Stromal cell of bone marrow (primary cell): Measurements from ENCODE around the gene NFILZ.
"Not testable (repeated sequence)": the region's sequence is repeated elsewhere in the genome, so short reads cannot be mapped to it uniquely, and the experiment has no call there.

Experiments
- DNase-seq: peaks from one replicate; pipeline ENCODE4 v3.0.0-alpha.2; 2012; ENCODE audit warnings: low read depth

NFILZ gene

DNA sequence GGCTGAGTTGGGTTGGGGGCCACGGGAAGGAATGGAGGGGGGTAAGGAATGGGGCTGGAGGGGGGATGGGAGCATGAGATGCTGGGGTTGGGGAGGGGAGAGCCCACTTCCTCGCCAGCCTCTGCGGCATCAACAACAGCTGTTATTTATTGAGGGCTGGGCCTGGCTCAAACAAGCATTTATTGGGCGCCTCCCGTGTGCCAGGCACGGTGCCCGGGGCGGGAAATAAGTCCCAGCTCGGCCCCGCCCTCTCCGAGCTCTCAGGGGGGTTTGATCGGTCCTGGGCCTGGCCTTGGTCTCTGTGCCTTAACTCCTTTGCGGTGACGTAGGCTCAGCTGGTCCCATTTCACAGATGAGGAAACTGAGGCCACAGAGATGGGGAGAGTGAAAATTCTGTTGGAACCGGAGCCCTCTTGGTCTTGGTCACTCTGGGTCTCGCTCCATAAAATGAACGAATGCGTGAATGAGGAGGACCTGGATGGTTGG, 19.0 kb upstream of the NFILZ start:
- no peak for DNase-seq

DNA sequence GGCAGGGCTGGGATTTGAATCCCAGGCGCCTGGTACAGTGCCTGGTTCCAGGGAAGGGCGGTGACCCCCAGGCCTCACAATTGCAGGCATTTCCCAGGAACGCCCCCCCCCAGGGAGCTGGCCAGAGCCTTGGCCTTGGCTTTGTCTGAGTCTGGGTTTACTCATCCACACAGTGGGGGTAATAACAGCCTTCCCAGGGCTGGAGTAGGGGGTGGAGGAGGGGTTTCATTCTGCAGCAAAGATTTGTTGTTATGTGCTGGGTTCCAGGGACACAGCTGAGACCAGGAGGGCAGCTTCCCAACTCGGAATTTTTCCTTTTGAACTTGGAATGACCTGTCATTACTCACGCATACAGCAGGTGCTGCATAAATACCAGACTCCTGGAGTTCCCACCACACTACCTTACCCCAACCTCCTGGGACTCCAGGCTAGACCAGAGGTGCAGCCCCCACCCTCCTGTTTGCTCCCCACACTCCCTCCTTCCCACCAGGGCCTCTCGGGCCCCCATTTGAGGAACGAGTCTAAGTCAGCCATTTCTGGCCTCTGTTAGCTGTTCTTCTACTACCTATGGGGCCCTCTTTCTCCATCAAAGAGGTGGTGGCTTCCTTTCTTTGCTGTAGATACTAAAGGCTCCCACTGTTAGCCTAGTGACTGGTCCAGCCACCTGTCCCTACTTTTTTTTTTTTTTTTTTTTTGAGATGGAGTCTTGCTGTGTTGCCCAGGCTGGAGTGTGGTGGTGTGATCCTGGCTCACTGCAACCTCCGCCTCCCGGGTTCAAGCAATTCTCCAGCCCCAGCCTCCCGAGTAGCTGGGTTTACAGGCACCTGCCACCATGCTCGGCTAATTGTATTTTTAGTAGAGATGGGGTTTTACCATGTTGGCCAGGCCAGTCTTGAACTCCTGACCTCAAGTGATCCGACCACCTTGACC, 18.3 kb upstream of the NFILZ start:
- DNase-seq, result peak; percentile 78

DNA sequence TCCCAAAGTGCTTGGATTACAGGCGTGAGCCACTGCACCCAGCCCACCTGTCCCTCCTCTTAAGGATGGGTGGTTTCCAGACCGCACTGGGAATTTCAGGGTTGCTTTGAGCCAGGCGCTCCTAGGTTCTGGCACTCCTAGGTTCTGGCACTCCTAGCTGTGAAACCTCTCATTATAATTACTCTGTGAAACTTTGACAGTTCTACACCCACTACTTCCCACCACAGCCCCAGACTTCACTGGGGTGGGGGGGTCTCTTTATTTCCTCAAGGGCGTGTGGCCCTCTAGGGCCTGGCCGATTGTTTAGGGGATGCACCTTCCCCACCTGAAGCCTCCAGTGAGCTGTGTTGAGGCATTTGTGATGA, 17.6 kb upstream of the NFILZ start:
- DNase-seq, result no peak

DNA sequence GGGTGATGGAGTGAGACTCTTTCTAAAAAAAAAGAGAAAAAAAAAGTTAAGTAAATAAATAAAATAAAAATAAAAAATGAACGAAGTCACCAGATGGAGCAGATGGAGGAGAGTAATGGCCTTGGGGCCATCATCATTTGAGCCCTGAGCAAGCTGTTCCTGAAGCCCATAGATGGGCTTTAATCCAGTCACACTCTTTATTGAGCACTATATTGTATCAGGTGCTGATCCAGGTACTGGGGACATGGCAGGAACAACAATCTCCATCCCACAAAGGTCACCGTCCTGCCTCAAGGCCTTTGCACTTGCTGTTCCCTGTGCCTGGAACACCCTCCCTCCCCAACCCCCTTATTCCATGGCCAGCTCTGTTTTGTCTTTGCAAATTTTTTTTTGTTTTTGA, 16.0 kb upstream of the NFILZ start:
- no peak for DNase-seq

DNA sequence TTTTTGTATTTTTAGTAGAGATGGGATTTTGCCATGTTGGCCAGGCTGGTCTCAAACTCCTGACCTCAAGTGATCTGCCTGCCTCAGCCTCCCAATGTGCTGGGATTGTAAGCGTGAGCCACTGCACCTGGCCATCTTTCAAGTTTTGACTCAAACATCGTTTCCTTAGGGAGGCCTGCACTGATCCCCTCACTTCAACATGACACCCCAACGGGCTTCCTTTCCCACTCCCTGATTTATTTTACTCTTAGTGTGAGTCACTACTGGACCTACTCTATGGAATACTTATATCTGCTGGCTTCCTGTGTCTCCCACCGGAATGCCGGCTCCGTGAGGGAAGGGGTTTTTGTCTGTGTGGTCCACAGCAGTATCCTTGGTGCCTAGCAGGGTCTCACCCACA, 15.4 kb upstream of the NFILZ start:
- DNase-seq, result peak; percentile 18

DNA sequence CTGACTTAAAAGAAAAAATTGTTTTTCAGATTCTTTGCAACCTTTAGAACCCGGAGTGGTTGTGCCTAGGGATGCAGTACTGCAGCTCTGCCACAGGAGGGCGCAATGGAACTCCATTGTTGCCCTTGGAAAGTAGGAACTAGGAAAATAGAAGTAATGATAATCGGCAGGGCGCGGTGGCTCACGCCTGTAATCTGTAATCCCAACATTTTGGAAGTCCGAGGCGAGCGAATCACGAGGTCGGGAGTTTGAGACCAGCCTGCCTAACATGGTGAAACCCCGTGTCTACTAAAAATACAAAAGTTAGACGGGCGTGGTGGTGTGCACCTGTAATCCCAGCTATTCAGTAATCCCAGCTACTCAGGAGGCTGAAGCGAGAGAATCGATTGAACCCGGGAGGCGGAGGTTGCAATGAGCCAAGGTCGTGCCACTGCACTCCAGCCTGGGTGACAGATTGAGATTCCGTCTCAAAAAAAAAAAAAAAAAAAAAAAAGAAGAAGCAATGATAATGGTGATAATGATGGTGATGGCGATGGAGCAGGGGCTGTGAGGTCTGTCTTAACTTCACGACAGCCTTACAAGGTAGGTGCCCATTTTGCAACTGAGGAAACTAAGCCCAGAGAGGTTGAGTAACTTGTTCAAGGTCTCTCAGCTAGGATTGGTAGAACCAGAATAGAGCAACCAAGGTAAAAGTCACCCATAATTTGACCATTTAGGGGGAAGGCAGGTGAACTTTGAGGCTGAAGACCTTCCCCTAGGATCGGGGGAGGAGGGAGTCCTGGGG, 14.4 kb upstream of the NFILZ start:
- DNase-seq, result no peak

DNA sequence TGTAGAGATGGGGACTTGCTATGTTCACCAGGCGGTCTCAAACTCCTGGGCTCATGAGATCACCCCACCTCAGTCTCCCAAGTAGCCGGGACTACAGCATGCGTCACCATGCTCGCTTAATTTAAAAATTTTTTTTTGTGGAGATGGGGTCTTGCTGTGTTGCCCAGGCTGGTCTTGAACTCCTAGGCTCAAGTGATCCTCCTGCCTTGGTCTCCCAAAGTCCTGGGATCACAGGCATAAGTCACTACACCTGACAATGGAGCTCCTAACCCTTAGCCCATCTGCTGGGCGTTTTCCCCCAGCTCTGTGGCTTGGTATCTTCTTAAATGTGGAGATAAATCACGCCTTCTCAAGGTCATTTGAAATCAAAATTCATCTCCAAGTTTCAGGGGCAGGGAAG, 13.6 kb upstream of the NFILZ start:
- no peak for DNase-seq

DNA sequence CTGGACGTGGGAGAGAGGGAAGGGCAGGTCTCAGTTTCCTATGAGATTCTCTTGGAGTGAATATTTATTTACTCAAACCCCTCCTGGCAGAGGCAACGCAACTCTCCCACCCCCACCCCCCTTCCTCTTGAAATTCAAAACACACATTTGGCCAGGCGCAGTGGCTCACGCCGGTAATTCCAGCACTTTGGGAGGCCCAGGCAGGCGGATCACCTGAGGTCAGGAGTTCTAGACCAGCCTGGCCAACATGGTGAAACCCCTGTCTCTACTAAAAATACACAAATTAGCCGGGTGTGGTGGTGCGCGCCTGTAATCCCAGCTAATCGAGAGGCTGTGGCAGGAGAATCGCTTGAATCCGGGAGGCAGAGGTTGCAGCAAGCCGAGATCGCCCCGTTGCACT, 13.1 kb upstream of the NFILZ start:
- DNase-seq, result not testable (repeated sequence)

DNA sequence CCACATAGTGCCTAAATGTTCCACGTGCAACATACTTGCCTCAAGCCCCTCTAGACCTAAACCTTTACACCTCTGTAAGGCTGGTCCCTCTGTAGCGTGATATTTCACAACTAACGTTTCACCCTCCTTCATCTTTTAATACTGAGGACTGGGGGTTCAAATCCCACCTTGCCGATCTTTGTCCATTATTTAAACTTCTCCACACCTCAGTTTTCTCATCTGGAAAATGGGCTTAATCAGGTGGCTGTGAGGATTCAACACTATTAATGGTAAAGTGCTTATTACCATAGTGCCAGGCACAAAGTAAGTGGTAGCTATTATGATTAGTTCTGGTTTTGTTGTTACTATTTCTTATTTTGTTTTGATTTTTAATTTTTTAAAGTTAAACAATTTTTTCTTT, 12.4 kb upstream of the NFILZ start:
- DNase-seq, result no peak

DNA sequence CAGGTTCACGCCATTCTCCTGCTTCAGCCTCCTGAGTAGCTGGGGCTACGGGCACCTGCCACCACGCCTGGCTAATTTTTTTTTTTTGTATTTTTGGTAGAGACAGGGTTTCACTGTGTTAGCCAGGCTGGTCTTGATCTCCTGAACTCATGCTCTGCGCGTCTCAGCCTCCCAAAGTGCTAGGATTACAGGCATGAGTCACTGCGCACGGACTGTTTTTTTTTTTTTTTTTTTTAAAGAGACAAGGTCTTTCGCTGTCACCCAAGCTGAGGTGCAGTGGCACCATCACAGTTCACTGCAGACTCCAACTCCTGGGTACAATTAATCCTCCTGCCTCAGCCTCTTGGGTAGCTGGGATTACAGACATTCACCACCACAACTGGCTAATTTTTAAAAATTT, 11.7 kb upstream of the NFILZ start:
- no peak for DNase-seq

DNA sequence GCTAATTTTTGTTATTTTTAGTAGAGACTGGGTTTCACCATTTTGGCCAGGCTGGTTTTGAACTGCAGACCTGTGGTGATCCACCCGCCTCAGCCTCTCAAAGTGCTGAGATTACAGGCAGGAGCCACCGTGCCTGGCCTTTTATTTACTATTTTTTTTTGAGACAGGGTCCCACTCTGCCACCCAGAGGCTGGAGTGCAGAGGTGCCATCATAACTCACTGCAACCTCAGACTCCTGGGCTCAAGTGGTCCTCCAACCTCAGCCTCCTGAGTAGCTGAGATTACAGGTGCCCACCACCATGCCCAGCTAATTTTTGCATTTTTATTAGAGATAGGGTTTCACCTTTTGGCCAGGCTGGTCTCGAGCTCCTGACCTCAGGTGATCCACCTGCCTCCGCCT, 7.5 kb upstream of the NFILZ start:
- not testable (repeated sequence) for DNase-seq

DNA sequence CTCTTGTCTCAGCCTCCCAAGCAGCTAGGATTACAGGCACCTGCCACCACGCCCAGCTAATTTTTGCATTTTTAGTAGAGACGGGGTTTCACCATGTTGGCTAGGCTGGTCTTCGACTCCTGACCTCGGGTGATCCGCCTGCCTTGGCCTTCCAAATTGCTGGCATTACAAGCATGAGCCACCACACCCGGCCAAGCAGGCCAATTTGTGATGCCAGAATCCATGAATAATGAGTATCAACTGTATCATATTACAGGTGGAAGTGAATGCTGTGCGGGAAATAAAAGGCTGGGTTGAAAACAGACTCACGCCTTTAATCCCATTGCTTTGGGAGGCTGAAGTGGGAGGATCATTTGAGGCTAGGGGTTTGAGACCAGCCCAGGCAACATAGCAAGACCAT, 3.6 kb upstream of the NFILZ start:
- DNase-seq, result no peak

DNA sequence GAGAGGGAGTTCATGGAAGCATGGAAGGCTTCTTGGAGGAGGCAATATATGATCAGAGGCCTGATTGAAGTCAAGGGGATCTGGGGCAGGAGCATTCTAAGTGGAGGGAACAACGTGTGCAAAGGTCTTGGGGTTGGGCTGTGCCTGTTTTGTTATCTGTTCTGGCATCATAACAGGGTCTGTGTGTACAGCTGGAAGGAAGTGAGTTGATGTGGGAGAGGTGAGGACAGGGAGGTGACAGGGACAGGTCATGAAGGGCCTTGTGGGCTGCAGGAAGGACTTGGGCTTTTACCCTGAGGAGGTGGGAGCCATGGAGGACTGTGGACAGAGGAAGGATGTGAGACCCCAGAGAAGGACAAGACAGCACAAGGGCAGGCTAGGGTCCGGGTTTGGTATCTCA, 1.2 kb upstream of the NFILZ start:
- no peak for DNase-seq

DNA sequence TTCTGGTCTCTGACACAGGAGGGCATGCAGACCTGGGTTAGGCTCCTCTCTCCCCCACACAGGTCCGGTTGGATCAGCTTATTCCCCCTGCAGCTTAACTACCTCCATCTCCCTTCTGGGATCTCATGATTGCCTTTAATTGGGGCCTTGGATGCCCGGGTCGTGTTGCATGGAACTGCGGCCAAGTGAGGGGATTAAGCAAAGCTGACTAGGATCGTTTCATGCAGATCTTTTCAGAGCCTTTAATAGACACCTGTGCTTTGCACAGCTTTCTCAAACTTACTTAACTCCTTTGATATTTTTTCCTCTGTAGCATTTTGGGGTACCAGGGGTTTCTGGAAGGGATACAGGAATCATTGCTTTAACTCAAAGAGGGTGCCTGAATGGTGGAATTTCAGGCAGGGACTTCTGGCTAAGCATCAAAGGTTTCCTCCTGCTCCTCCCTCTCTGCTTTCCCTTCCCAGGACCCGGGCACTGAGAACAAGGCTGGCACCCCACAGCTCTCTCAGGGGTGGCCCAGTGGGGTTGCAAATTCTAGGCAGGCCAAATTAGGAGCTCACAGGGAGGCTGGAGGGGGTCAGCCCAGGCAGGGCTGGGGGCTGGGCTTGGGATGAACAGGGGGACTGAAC, 477 bp downstream of the NFILZ start:
- DNase-seq, result no peak

DNA sequence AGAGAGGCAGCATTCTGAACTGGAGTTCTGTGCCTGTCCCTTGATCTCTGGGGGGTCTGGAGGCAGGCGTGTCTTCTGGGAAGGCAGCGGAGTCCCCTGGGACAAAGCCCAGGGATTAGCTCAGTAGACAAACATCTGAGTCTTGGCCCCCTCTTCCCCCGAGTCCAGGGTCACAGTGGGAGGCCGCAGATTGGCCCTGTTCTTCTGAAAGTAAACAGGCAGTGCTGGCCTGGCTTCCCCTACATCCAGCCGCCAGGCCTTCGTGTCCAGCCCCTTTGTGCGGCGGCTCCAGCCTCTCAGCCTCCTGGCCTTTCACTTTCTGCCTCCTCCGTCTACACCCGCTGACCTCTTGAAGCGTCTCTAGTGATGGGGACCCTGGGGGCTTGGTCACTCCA, 989 bp downstream of the NFILZ start:
- no peak for DNase-seq

DNA sequence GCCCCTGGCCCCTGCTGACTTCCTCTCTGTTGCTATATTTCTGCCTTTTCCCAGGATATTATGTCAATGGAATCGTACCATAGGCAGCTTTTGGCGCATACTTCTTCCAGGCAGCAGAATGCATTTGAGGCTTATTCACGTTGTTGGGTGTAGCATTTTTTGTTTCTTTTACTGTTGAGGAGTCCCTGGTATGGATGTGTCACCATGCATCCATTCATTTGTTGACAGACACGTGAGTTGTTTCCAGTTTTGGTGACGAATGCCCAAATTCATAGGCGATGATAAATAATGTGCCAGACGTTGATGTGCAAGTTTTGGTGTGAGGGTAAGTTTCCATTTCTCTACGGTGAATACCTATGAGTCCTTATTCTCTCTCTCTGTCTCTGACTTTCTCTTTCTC, 5.0 kb downstream of the NFILZ start:
- no peak for DNase-seq

DNA sequence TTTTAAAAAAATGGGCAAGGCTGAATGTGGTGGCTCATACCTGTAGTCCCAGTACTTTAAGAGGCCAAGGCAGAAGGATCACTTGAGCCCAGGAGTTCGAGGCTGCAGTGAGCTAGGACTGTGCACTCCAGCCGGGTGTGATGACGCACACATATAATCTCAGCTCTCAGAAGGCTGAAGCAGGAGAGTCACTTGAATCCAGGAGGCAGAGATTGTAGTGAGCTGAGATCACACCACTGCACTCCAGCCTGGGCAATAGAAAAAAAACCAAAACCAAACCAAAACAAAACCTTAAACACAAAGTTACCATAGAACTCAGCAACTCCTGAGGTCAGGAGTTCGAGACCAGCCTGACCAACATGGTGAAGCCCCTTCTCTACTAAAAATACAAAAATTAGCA, 6.6 kb downstream of the NFILZ start:
- DNase-seq, result not testable (repeated sequence)

DNA sequence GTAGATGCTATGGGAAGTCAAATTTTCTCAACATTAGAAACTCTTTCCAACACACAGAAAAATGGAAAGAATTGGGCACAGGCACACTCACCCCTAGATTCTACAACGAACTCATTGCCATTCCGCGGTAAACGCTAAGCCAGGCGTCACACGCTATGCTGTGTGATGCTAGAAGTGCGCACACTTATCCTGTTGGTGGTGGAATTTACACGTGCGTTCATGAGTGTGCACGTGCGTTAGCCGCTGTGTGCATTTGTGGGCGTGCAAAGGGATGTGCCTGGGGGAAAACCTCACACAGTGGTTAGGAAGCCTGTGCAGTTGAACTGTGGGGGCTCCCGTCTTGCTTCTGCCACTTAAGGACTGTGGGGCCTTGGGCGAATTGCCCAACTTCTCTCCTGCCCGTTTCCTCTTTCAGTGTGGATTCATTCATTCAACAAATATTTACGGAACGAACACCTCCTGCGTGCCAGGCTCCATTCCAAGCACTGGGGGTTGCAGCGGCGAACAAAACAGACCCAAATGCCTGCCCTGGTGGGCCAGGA, 7.7 kb downstream of the NFILZ start:
- no peak for DNase-seq

DNA sequence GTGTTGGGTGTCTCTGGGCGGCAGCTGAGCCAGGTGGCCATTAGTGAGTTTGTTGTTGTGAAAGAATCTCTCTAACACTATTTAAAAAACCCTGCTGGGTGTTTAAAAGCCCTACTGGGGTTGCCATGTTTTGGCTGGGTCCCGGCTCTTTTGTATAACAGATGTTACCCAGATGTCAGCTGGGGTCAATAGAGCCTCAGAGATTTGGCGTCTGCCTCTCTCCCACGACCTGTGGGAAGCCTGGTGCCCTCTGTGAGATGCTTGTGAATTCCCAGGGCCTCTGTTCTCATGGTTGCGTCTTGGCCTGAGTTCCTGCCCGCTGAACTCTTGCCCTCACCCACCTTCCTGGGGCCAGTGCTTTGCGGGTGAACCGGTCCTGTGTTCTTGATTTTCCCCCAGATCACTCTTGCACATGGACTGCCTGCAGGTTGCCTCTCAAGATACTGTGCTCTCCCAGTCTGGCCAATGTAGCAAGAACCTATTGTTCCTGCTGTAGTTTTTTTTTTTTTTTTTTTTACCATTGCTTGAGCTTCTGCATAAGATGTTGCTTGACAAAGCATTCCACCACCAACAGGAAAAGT, 9.5 kb downstream of the NFILZ start:
- no peak for DNase-seq

DNA sequence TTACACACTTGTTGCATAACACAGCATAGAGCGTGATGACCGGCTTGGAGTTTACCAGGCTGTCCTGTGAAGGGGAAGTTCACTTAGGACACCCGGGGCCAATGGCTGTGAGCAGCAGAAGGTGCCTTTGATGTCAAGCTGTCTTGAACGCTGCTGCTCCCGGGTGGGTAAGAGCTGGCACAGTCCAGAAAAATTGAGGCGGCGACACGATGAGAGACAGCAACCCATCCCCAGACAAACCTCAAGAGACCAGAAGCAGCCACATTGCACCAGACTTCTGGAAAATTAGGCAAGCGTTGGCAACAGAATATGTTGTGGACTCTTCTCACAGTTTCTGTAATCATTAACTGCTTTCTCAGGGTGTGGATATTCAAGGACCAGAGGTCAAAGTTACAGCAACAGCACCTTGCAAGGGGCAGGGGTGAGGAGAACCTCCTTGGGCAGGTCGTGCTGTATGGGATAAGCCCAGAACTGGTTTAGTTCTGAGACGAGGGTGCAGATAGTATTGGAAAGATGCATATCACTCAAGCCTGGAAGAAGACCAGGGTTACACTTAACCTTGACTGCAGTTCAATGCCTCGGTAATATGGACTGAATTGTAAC, 10.1 kb downstream of the NFILZ start:
- no peak for DNase-seq

DNA sequence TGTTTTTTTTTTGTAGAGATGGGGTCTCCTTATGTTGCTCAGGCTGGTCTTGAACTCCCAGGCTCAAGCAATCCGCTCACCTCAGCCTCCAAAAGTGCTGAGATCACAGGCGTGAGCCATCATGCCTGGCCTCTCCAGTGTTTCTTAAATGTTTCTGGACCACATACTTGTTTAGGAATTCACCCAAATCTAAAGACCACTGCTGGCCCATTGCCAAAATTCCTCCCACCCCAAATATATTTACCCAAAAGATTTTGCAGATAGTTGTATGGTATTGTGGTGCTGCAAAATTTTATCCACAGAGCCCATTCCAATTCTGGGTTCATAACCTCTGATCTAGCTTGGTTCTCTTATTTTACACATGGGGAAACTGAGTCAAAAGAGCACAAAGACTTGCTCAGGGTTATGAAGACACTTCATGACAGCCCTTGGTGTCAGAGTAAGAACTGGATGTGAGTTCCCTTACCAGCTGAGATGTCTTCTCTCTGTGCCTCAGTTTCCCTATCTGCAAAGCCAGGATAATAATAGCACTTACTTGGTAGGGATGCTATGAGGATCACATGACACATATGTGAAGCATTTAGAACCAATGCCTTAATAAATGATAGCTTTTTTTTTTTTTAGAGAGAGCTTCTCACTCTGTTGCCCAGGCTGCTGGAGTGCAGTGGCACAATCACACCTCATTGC, 10.9 kb downstream of the NFILZ start:
- no peak for DNase-seq
